ENCODE data around the gene L3MBTL4.

DNA sequence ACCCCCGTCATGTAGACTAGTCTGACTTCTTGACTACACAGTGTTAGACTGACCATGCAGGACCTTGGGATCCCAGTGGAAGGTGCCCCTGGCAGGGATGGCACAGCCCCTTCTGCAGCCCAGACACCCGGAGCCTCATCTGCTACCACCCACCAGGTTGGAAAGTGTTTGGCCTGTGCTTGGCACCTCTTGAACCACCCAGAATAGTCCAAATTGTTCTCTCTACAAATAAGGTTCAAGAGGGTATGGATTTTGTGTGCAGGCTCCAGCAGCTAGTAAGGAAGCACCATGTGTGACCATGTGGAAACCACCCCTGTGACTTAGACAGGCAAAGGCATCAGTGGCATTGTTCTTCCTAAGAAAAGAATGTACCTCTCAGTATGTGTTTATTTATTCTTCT is 18.4 kb downstream of the L3MBTL4 start:
- TF ChIP-seq, protein P1, sequence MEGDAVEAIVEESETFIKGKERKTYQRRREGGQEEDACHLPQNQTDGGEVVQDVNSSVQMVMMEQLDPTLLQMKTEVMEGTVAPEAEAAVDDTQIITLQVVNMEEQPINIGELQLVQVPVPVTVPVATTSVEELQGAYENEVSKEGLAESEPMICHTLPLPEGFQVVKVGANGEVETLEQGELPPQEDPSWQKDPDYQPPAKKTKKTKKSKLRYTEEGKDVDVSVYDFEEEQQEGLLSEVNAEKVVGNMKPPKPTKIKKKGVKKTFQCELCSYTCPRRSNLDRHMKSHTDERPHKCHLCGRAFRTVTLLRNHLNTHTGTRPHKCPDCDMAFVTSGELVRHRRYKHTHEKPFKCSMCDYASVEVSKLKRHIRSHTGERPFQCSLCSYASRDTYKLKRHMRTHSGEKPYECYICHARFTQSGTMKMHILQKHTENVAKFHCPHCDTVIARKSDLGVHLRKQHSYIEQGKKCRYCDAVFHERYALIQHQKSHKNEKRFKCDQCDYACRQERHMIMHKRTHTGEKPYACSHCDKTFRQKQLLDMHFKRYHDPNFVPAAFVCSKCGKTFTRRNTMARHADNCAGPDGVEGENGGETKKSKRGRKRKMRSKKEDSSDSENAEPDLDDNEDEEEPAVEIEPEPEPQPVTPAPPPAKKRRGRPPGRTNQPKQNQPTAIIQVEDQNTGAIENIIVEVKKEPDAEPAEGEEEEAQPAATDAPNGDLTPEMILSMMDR (conservative IDR thresholded peaks at IDR 0.05) = no peak
- no peak for TF ChIP-seq EZH2 (IDR thresholded peaks at IDR 0.05; ENCODE audit: low read depth)
